Gastroesophageal sphincter (tissue), 3 donors: ENCODE data around the gene PCDH12.

Source experiments
- CTCF ChIP-seq, 4 experiments: fragments of 200-600 bp in 2 of 4; fragments of 450-650 bp in 2 of 4; sonication (generic) in 1 of 4; IDR thresholded peaks; one replicate each; pipeline ENCODE4 v1.5.1; 2017 to 2019; ENCODE audit warnings: antibody characterized with exemption in 4 of 4, mild to moderate bottlenecking in 2 of 4, moderate library complexity in 2 of 4
- EP300 ChIP-seq: sonication (generic); formaldehyde crosslinking; IDR thresholded peaks from one replicate; pipeline ENCODE4 v1.6.1; 2017; ENCODE audit warnings: antibody characterized with exemption, mild to moderate bottlenecking
- POLR2A ChIP-seq, 2 donors: fragments of 450-650 bp; IDR thresholded peaks; one replicate each; pipeline ENCODE4 v1.6.1; 2017; ENCODE audit warnings: antibody characterized with exemption in 2 of 2, mild to moderate bottlenecking in 2 of 2, moderate library complexity in 1 of 2
- POLR2AphosphoS5 ChIP-seq: sonication (generic); formaldehyde crosslinking; IDR thresholded peaks from one replicate; pipeline ENCODE4 v1.6.1; 2017; ENCODE audit warnings: antibody characterized with exemption

- TF ChIP-seq POLR2A (IDR thresholded peaks at IDR 0.05), result no peak
- TF ChIP-seq CTCF (IDR thresholded peaks at IDR 0.05), result no peak
- no peak for TF ChIP-seq POLR2AphosphoS5
- no peak for TF ChIP-seq EP300
These were observed 49.2 kb upstream of the PCDH12 start for GRCh38 chr5:142007237-142007544.
